Activated CD8-positive, alpha-beta memory T cell treated with anti-CD3 and anti-CD28 coated beads, Interleukin-2, amount 50 U/mL, for 48 hours (primary cell): ENCODE results near the gene CLK2.
A peak's percentile ranks its signal among the peaks of the same experiment; 100 is the strongest.
"Not testable (repeated sequence)": the region's sequence is repeated elsewhere in the genome, so short reads cannot be mapped to it uniquely, and the experiment has no call there.

Source experiments
- DNase-seq: peaks from one replicate; pipeline ENCODE4 v3.0.0-alpha.2; 2020

CLK2 gene

DNA sequence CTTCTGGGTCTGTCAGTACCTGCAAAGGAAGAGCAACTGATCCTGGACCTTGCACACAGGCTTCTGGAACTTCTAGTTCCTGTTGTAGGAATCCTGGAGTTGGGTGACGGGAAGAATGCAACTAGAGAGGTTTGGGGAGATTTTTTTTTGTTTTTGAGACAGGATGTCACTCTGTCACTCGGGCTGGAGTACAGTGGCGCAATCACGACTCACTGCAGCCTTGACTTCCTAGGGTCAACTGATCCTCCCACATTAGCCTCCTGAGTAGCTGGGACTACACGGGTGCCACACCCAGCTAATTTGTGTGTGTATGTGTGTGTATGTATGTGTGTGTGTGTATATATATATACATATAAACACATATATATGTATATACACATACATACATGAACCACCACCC lies 36.9 kb downstream of the CLK2 start:
- no peak for DNase-seq

- DNase-seq = not testable (repeated sequence)
Observed at GRCh38 chr1:155235375-155235774, 37.9 kb downstream of the CLK2 start.

GRCh38 chr1:155233502-155233901 lies 39.8 kb downstream of the CLK2 start:
- DNase-seq = not testable (repeated sequence)

DNA sequence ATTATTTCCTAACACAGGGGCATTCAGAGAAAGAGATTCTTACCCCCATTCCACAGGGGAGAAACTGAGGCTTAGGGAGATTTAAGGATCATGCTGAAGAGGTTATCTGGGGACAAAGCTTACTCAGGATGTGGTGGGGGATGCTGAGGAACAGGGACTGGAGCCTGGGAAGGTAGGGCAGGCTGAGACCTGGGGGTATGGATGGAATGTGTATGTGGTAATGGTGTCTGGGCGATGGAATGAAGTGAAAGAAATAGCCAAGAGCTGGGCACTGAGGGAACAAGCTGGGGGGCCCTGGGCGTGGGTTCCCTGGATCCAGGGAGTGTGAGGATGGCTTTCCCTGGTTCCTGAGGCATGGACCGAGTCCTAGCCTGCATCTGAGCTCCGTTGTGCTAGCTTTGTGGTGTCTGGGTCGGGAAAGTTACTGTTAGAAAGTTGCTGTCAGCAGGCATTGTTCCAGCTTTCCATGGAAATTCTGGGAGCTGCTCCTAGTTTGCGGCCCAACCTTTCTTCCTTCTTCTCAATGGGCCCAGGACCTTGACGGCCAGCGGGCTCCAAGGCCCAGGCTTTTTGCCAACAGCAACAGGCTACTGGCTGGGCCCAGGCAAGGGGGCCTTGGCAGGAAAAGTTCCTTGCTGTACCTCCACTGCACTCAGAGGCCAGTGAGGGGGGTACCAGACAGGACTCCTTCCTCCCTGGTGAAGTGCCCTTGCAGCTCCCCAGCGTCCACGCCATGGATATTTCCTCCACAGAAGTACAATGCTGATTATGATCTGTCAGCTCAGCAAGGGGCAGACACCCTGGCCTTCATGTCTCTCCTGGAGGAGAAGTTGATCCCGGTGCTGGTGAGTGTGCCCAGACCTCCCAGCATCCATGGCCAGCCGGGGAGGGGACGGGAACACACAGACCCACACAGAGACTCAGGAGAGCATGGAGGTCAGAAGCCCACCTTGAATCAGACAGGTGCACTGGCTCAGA lies 41.0 kb downstream of the CLK2 start:
- DNase-seq = not testable (repeated sequence)

GRCh38 chr1:155231302-155231701 lies 42.0 kb downstream of the CLK2 start:
- not testable (repeated sequence) for DNase-seq

DNA sequence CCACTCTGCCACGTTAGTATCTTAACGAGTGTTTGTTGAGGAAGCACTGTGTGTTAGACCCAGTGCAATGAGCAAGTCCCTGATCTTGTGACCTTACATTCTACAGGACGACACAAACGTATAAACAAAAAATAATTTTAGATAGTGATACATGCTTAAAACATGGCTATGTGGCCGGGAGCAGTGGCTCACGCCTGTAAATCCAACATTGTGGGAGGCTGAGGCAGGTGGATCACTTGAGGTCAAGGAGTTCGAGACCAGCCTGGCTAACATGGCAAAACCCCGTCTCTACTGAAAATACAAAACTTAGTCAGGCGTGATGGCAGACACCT lies 45.2 kb downstream of the CLK2 start:
- no peak for DNase-seq

DNA sequence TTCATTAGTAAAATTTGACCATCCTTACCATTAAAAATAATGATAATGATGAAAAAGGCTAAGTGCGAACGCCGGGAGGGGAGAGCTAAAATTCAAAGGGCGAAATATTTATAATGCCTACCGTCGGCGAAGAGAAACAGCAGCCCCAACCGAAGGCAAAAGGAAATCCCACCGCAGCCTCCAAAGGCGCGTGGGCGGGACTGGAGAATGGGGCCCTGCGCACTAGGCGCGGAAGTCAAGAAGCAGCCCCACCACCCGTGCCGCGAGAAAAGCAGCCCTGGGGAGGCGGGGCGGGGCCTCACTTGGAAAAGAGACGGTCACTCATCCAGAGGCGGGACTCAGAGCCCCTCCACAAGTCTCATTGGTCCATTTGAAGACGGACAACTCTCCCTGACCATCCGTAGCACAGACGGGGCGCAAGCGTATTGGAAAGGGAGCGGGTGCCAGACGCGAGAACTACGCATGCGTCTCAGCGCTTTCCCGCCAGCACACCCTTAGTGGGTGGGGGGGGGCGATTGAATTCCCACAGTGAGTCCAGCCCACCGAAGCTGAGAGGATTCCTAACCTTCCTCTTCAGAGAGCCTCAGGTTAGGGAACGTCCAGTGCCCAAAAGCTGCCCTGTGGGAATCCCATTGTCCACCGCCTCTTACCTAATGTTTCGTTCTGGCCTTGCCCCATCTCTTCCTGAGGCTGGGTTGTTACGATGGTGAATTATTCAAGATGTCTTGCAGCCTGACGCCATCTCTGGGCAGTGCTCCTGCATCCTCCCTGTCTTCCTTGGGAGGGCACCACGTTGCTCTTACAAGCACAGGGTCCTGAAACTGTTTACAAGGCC lies 45.8 kb downstream of the CLK2 start:
- DNase-seq = peak; percentile 99

- peak; percentile 81 for DNase-seq
Observed at GRCh38 chr1:155226910-155227260, 46.4 kb downstream of the CLK2 start.

DNA sequence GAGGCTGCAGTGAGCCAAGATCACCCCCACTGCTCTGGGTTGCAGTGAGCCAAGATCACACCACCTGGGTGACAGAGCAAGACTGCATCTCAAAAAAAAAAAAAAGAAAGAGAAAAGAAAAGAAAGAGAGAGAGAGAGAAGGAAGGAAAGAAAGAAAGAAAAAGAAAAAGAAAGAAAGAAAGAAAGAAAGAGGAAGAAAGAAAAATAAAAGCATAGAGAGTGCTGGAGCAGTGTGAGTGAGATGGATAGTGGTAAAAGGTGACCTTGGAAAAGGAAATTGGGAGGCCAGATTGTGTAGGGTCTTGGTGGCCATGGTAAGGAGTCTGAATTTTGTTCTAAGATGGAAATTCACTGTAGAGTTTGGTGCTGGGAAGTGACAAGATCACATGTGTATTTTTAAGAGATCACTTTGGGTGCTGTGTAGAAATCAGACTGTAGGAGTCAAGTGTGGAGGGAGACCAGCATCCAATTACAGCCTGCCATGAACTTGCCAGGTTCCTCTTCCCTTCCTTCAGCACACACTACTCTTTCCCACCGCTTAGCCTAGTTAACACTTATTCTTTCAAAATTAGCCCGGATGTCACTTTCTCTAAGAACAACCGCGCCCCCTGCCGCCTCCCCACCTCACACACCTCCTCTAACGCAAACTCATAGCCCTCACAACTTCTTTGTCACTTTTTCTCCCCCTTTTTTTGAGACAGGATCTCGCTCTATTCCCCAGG lies 47.0 kb downstream of the CLK2 start:
- peak; percentile 81 for DNase-seq

GRCh38 chr1:155225404-155225759 lies 47.9 kb downstream of the CLK2 start:
- DNase-seq = not testable (repeated sequence)

GRCh38 chr1:155223047-155223446 lies 50.3 kb downstream of the CLK2 start:
- no peak for DNase-seq

DNA sequence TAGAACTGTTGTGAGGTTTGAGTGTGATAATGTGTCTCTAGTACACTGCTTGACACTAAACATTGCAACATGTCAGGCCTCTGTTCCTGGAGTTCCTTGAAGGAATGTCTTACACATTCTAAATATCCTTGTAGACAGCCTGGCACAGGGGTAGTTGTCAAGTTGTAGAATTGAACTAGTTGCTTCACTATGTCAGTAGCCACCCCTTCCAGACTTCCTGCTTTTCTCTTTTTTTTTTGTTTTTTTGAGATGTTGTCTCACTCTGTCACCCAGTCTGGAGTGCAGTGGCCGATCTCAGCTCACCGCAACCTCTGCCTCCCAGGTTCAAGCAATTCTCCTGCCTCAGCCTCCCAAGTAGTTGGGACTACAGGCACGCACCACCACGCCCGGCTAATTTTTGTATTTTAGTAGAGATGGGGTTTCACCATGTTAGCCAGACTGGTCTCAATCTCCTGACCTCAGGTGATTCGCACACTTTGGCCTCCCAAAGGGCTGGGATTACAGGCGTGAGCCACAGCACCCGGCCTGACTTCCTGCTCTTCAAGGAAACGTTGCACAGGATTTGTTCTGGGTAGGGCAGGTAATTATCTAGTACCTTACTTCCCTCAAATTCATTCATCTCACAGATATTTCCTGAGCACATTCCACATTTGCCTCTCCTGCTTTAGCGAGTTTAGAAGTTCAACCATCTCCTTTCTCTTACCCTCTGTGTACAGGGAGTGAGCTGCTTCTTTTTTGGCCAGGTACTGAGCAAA lies 52.9 kb downstream of the CLK2 start:
- not testable (repeated sequence) for DNase-seq

DNA sequence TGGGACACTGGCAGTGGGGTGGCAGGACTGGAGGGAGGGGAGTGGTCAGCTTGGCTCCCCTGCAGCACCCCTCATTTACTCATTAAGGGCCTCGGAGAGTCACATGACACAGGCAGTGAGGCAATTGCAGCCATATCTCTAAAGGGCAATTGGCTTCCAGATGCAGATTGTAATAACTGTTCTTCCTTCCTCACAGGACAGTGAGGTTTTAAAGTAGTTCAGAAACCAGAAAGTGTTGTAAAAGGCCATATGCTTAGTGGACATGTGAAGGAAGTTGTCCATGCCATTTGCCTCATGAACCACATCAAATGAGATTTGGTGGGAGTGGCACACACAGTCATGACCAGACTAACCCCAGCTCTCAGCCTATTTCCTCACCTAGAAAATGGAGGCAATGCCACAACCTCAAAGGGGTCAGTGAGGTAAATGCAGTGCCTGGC lies 53.7 kb downstream of the CLK2 start:
- no peak for DNase-seq

- DNase-seq = no peak
Observed at GRCh38 chr1:155218854-155219591, 54.3 kb downstream of the CLK2 start.

DNA sequence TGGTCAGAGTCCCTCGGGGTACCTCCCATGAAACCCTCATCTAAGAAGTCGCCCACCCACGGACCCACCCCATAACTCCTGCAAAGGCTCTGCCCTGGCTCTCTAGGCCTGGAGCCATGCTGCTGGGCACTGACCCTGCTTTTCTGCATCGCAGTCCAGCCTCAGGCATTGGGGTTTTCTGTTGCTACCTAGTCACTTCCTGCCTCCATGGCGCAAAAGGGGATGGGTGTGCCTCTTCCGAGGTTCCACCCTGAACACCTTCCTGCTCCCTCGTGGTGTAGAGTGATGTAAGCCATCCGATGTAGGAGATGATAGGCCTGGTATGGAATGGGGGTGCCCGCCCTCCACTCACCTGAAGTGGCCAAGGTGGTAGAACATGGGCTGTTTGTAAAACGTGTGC lies 58.6 kb downstream of the CLK2 start:
- DNase-seq = not testable (repeated sequence)
